ENCODE results near the gene TECR.
A peak's percentile ranks its signal among the peaks of the same experiment; 100 is the strongest.

Gene TECR

GRCh38 chr19:14516746-14517438, 12.5 kb upstream of the TECR start:
- H3K9me3 ChIP-seq (ENCODE audit: control extremely low read depth in 1 of 5, control insufficient read depth in 4 of 5, insufficient read depth in 2 of 5, low read depth in 1 of 5, low read length in 4 of 5): no peaks in the 10 kb centered on the region
- CTCF ChIA-PET: interaction anchor here (0.7 to 1.3 kb wide), 2 partner anchors 37 to 40 kb away, joined by 3 to 4 read pairs; no protein-coding TSS in a partner anchor
- WGBS (ENCODE audit: insufficient coverage): 56% methylated on average over 13 of the region's 22 CpGs

DNA sequence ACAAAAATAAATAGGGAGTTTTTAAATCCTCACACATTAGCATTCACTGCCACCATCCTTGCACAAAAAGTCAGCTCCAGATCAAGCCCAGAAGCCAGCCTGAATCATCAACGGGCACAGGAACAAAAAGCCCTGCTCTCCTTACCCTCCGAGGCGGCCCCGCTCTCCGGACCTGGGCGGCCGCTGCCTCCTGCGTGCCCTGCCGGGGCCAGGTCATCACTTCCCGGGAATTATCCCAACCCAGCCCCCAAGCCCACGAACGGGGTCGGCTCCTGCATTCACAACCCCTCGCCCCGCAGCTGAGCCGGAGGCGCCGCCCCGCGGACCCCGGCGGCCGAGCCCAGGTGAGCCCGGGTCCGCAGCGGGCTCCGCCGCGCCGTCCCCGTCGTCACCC, 12.0 kb upstream of the TECR start:
- POLR2A ChIA-PET: interaction anchor here (0.6 to 2.5 kb wide), 9 partner anchors 8 to 259 kb away, joined by 3 to 32 read pairs (median 11); partner anchors contain the start of gene TECR
- peak overlapping the region; percentile 85 to 96 (median 93) for H3K4me3 ChIP-seq (ENCODE audit: control insufficient read depth in 1 of 7, extremely low read depth in 1 of 7, insufficient read depth in 4 of 7, low read depth in 2 of 7, low read length in 6 of 7)
- no peaks in the 10 kb centered on the region for H3K9me3 ChIP-seq (ENCODE audit: control extremely low read depth in 1 of 5, control insufficient read depth in 4 of 5, insufficient read depth in 2 of 5, low read depth in 1 of 5, low read length in 4 of 5)
- peaks cover 2 to 44% (median 25%) of the 10 kb centered on the region in 4 experiments for H3K4me1 ChIP-seq (ENCODE audit: control extremely low read depth in 1 of 4, control insufficient read depth in 4 of 4, insufficient read depth in 4 of 4, low read length in 3 of 4)
- no peaks in the 10 kb centered on the region for H3K27me3 ChIP-seq (replicated peaks in 2 of 5; ENCODE audit: control insufficient read depth in 4 of 5, insufficient read depth in 5 of 5, low read length in 4 of 5)
- CTCF ChIA-PET: interaction anchor here (1.0 to 2.0 kb wide), 3 partner anchors 14 to 39 kb away, joined by 4 read pairs; no protein-coding TSS in a partner anchor
- 0% methylated on average over 6 of the region's 32 CpGs for WGBS (ENCODE audit: insufficient coverage)
- H3K36me3 ChIP-seq (ENCODE audit: control insufficient read depth in 4 of 4, insufficient read depth in 4 of 4, low read length in 3 of 4): peaks cover 7 to 33% (median 25%) of the 10 kb centered on the region in 4 experiments
- no peak for DNase-seq
- H3K27ac ChIP-seq (ENCODE audit: insufficient read depth in 1 of 2, low read depth in 1 of 2, low read length in 2 of 2, poor library complexity in 1 of 2, severe bottlenecking in 2 of 2): peak overlapping the region; percentile 93 to 96

More at GRCh38 chr19:14516746-14517438, 12.5 kb upstream of the TECR start:
- POLR2A ChIA-PET: interaction anchor here (1.3 to 2.5 kb wide), 5 partner anchors 7 to 260 kb away, joined by 3 to 32 read pairs (median 11); no protein-coding TSS in a partner anchor
- Histone ChIP-seq H3K27ac (ENCODE audit: insufficient read depth in 1 of 2, low read depth in 1 of 2, low read length in 2 of 2, poor library complexity in 1 of 2, severe bottlenecking in 2 of 2) (peak overlapping the region; percentile 93 to 96), H3K36me3 (ENCODE audit: control insufficient read depth in 4 of 4, insufficient read depth in 4 of 4, low read length in 3 of 4) (peaks cover 7 to 33% (median 25%) of the 10 kb centered on the region in 4 experiments), H3K4me3 (ENCODE audit: control insufficient read depth in 1 of 7, extremely low read depth in 1 of 7, insufficient read depth in 4 of 7, low read depth in 2 of 7, low read length in 6 of 7) (peak overlapping the region; percentile 85 to 96 (median 93)), H3K4me1 (ENCODE audit: control extremely low read depth in 1 of 4, control insufficient read depth in 4 of 4, insufficient read depth in 4 of 4, low read length in 3 of 4) (peaks cover 2 to 42% (median 25%) of the 10 kb centered on the region in 4 experiments), H3K27me3 (replicated peaks in 2 of 5; ENCODE audit: control insufficient read depth in 4 of 5, insufficient read depth in 5 of 5, low read length in 4 of 5) (no peaks in the 10 kb centered on the region)
- DNase-seq: peak in 2 of 3 donors; percentile 30 to 36

DNA sequence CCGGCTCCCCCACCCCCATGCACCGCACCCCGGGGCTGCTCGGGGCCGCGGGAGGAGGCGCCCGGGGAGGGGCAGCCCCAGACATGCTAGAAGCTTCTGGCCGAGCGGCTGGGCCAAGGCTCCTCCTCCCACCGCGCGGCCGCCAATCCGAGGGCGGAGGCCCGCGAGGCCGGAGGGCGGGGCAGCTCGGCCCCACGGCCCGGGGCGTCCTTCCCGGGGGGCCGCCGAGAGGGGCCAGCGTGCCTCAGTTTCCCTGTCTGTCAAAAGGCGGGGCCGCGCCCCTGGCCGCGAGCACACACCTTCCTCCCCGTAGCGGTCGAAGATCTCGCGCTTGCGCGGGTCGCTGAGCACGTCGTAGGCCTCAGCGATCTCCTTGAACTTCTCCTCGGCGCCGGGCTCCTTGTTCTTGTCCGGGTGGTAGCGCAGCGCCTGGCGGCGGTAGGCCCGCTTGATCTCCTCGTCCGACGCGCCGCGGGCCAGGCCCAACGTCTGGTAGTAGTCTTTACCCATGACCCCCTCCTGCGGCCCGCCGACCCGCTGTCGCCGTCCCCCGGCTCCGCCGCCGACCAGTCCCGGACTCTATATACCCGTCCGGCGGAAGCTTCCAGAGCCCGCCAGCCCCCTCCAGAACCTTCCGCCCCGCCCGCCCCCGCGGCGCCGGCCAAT, 11.4 kb upstream of the TECR start, which contains the start of gene DNAJB1:
Gene DNAJB1 (minus strand): TSS at position 558 of the 666 bp plus-strand sequence. CDS start 48 bp downstream, at position 510.
- Histone ChIP-seq H3K36me3 (ENCODE audit: control insufficient read depth in 4 of 4, insufficient read depth in 4 of 4, low read length in 3 of 4) (peaks cover 7 to 33% (median 25%) of the 10 kb centered on the region in 4 experiments), H3K4me3 (ENCODE audit: control insufficient read depth in 1 of 7, extremely low read depth in 1 of 7, insufficient read depth in 4 of 7, low read depth in 2 of 7, low read length in 6 of 7) (peak within 1 kb of the TSS; percentile 85 to 96 (median 93)), H3K4me1 (ENCODE audit: control extremely low read depth in 1 of 4, control insufficient read depth in 4 of 4, insufficient read depth in 4 of 4, low read length in 3 of 4) (peaks cover 2 to 49% (median 26%) of the 10 kb centered on the region in 4 experiments), H3K27ac (ENCODE audit: insufficient read depth in 1 of 2, low read depth in 1 of 2, low read length in 2 of 2, poor library complexity in 1 of 2, severe bottlenecking in 2 of 2) (peak within 1 kb of the TSS; percentile 93 to 96), H3K9me3 (ENCODE audit: control extremely low read depth in 1 of 5, control insufficient read depth in 4 of 5, insufficient read depth in 2 of 5, low read depth in 1 of 5, low read length in 4 of 5) (no peaks in the 10 kb centered on the region), H3K27me3 (replicated peaks in 2 of 5; ENCODE audit: control insufficient read depth in 4 of 5, insufficient read depth in 5 of 5, low read length in 4 of 5) (no peaks in the 10 kb centered on the region)
- DNase-seq: peak in 1 of 3 donors; percentile 45
- under 1% methylated on average over 65 of the region's 82 CpGs for WGBS (ENCODE audit: insufficient coverage)
- ChIA-PET CTCF (interaction anchor here (0.7 to 2.0 kb wide), 5 partner anchors 10 to 33 kb away, joined by 3 to 6 read pairs (median 4); no protein-coding TSS in a partner anchor), POLR2A (interaction anchor here (0.5 to 2.5 kb wide), 25 partner anchors 8 to 1590 kb away, joined by 3 to 32 read pairs (median 4); partner anchors contain the start of genes ADGRE3, DDX39A, GIPC1 and PRKACA)

GRCh38 chr19:14519245-14519859, 10.0 kb upstream of the TECR start:
- no peaks in the 10 kb centered on the region for H3K27me3 ChIP-seq (replicated peaks in 2 of 5; ENCODE audit: control insufficient read depth in 4 of 5, insufficient read depth in 5 of 5, low read length in 4 of 5)
- CTCF ChIA-PET: interaction anchor here (2.0 to 2.6 kb wide), 2 partner anchors 28 to 32 kb away, joined by 4 to 13 read pairs; no protein-coding TSS in a partner anchor
- no peak for DNase-seq
- peak overlapping the region in 1 of 2 experiments; percentile 79 for H3K27ac ChIP-seq (ENCODE audit: insufficient read depth in 1 of 2, low read depth in 1 of 2, low read length in 2 of 2, poor library complexity in 1 of 2, severe bottlenecking in 2 of 2)
- H3K9me3 ChIP-seq (ENCODE audit: control extremely low read depth in 1 of 5, control insufficient read depth in 4 of 5, insufficient read depth in 2 of 5, low read depth in 1 of 5, low read length in 4 of 5): no peaks in the 10 kb centered on the region
- WGBS (ENCODE audit: insufficient coverage): 100% methylated on average over 8 of the region's 22 CpGs
- H3K36me3 ChIP-seq (ENCODE audit: control insufficient read depth in 4 of 4, insufficient read depth in 4 of 4, low read length in 3 of 4): peaks cover 5 to 26% (median 20%) of the 10 kb centered on the region in 4 experiments
- H3K4me1 ChIP-seq (ENCODE audit: control extremely low read depth in 1 of 4, control insufficient read depth in 4 of 4, insufficient read depth in 4 of 4, low read length in 3 of 4): peaks cover 2 to 51% (median 26%) of the 10 kb centered on the region in 4 experiments
- H3K4me3 ChIP-seq (ENCODE audit: control insufficient read depth in 1 of 7, extremely low read depth in 1 of 7, insufficient read depth in 4 of 7, low read depth in 2 of 7, low read length in 6 of 7): peak overlapping the region in 1 of 7 experiments; percentile 69
- POLR2A ChIA-PET: interaction anchor here (0.7 to 1.2 kb wide), 2 partner anchors 13 to 18 kb away, joined by 3 to 4 read pairs; no protein-coding TSS in a partner anchor

DNA sequence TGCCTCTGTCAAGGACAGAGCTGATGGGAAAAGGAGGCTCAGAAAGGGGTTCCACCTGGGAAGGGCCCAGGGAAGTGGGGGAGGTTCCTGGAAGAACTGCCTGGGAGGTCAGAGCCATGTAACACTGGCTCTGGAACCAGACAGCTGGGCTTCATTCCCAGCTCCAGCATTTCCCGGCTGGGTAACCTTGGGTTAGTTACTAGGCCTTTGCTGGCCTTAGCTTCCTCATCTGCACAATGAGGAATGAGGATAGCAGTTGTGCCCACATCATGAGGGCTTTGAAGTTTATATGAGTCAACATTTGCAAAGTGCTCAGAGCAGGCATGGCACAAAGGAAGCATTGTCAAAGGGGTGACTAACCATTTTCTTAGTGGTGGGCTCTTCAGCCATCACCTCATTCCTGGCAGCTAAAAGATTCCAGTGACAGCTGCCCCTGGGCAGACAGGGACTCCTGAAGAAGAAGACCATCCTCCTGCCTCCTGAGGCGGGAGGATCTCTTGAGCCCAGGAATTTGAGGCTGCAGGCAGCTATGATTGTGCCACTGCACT, 9.5 kb upstream of the TECR start:
- 90% methylated on average over 2 of the region's 2 CpGs for WGBS (ENCODE audit: insufficient coverage)
- DNase-seq: peak in 2 of 3 donors; percentile 35 to 41
- Histone ChIP-seq H3K4me3 (ENCODE audit: control insufficient read depth in 1 of 7, extremely low read depth in 1 of 7, insufficient read depth in 4 of 7, low read depth in 2 of 7, low read length in 6 of 7) (no peak overlapping the region), H3K27me3 (replicated peaks in 2 of 5; ENCODE audit: control insufficient read depth in 4 of 5, insufficient read depth in 5 of 5, low read length in 4 of 5) (no peaks in the 10 kb centered on the region), H3K9me3 (ENCODE audit: control extremely low read depth in 1 of 5, control insufficient read depth in 4 of 5, insufficient read depth in 2 of 5, low read depth in 1 of 5, low read length in 4 of 5) (no peaks in the 10 kb centered on the region), H3K27ac (ENCODE audit: insufficient read depth in 1 of 2, low read depth in 1 of 2, low read length in 2 of 2, poor library complexity in 1 of 2, severe bottlenecking in 2 of 2) (no peak overlapping the region), H3K36me3 (ENCODE audit: control insufficient read depth in 4 of 4, insufficient read depth in 4 of 4, low read length in 3 of 4) (peaks cover 4 to 20% (median 15%) of the 10 kb centered on the region in 4 experiments), H3K4me1 (ENCODE audit: control extremely low read depth in 1 of 4, control insufficient read depth in 4 of 4, insufficient read depth in 4 of 4, low read length in 3 of 4) (peaks cover 2 to 51% (median 26%) of the 10 kb centered on the region in 4 experiments)
- ChIA-PET CTCF (interaction anchor here (2.6 kb wide), 1 partner anchor 31 kb away, joined by 13 read pairs; no protein-coding TSS in a partner anchor), POLR2A (interaction anchor here (0.8 kb wide), 1 partner anchor 9 kb away, joined by 3 read pairs; no protein-coding TSS in a partner anchor)

DNA sequence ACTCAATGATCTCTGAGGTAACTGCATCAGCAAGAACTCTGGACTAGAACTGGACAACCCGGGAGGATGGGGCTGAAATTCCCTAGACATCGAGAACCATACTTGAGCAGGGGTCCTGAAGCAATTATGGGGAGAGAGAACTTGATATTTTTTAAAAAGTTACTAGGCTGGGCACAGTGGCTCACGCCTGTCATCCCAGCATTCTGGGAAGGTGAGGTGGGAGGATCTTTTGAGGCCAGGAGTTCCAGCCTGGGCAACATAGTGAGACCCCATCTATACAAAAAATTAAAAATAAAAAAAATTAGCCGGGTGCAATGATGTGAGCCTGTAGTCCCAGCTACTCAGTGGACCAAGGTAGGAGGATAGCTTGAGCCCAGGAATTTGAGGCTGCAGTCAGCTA, 8.9 kb upstream of the TECR start:
- Histone ChIP-seq H3K27ac (ENCODE audit: insufficient read depth in 1 of 2, low read depth in 1 of 2, low read length in 2 of 2, poor library complexity in 1 of 2, severe bottlenecking in 2 of 2) (no peak overlapping the region), H3K27me3 (replicated peaks in 2 of 5; ENCODE audit: control insufficient read depth in 4 of 5, insufficient read depth in 5 of 5, low read length in 4 of 5) (no peaks in the 10 kb centered on the region), H3K36me3 (ENCODE audit: control insufficient read depth in 4 of 4, insufficient read depth in 4 of 4, low read length in 3 of 4) (peaks cover 0 to 14% (median 9%) of the 10 kb centered on the region in 4 experiments), H3K4me1 (ENCODE audit: control extremely low read depth in 1 of 4, control insufficient read depth in 4 of 4, insufficient read depth in 4 of 4, low read length in 3 of 4) (peaks cover 2 to 46% (median 26%) of the 10 kb centered on the region in 4 experiments), H3K4me3 (ENCODE audit: control insufficient read depth in 1 of 7, extremely low read depth in 1 of 7, insufficient read depth in 4 of 7, low read depth in 2 of 7, low read length in 6 of 7) (no peak overlapping the region), H3K9me3 (ENCODE audit: control extremely low read depth in 1 of 5, control insufficient read depth in 4 of 5, insufficient read depth in 2 of 5, low read depth in 1 of 5, low read length in 4 of 5) (no peaks in the 10 kb centered on the region)
- WGBS (ENCODE audit: insufficient coverage): 100% methylated on average over 2 of the region's 4 CpGs
- no peak for DNase-seq
- CTCF ChIA-PET: interaction anchor here (2.6 kb wide), 1 partner anchor 30 kb away, joined by 13 read pairs; no protein-coding TSS in a partner anchor
- POLR2A ChIA-PET: interaction anchor here (0.8 kb wide), 1 partner anchor 8 kb away, joined by 3 read pairs; no protein-coding TSS in a partner anchor
